Measurements from ENCODE around the gene TMEM45B.
A peak's percentile ranks its signal among the peaks of the same experiment; 100 is the strongest.
"Not testable (repeated sequence)": the region's sequence is repeated elsewhere in the genome, so short reads cannot be mapped to it uniquely, and the experiment has no call there.

The TMEM45B gene

GRCh38 chr11:129815596-129816461, at the start of gene TMEM45B:
Gene TMEM45B, plus strand, starts transcription at chr11:129815848. Its CDS starts 36,635 bp downstream, at chr11:129852483.
- no peak for DNase-seq (ENCODE audit: low read depth in 2 of 2)
- TF ChIP-seq CTCF (IDR thresholded peaks at IDR 0.05; ENCODE audit: low read depth, low read length), result no peak
- H3K4me3 ChIP-seq (replicated peaks in 1 of 2; ENCODE audit: low read depth in 2 of 2, low read length in 2 of 2), result peak within 1 kb of the TSS in 1 of 2 donors; percentile 8

GRCh38 chr11:129766898-129767604, 48.6 kb upstream of the TMEM45B start:
- TF ChIP-seq CTCF (IDR thresholded peaks at IDR 0.05; ENCODE audit: low read depth, low read length), result peak; percentile 73
- no peak overlapping the region for H3K4me3 ChIP-seq (replicated peaks in 1 of 2; ENCODE audit: low read depth in 2 of 2, low read length in 2 of 2)
- peak; percentile 48 to 52 for DNase-seq (ENCODE audit: low read depth in 2 of 2)

- DNase-seq (ENCODE audit: low read depth in 2 of 2), result no peak
- H3K4me3 ChIP-seq (replicated peaks in 1 of 2; ENCODE audit: low read depth in 2 of 2, low read length in 2 of 2), result no peak overlapping the region
- TF ChIP-seq CTCF (IDR thresholded peaks at IDR 0.05; ENCODE audit: low read depth, low read length), result no peak
Observed at GRCh38 chr11:129767827-129768226, 47.8 kb upstream of the TMEM45B start.

- no peak for DNase-seq (ENCODE audit: low read depth in 2 of 2)
- no peak for TF ChIP-seq CTCF (IDR thresholded peaks at IDR 0.05; ENCODE audit: low read depth, low read length)
- H3K4me3 ChIP-seq (replicated peaks in 1 of 2; ENCODE audit: low read depth in 2 of 2, low read length in 2 of 2), result no peak overlapping the region
Observed at GRCh38 chr11:129768356-129768755, 47.3 kb upstream of the TMEM45B start.

GRCh38 chr11:129769059-129769458, 46.6 kb upstream of the TMEM45B start:
- TF ChIP-seq CTCF (IDR thresholded peaks at IDR 0.05; ENCODE audit: low read depth, low read length), result no peak
- DNase-seq (ENCODE audit: low read depth in 2 of 2), result no peak
- no peak overlapping the region for H3K4me3 ChIP-seq (replicated peaks in 1 of 2; ENCODE audit: low read depth in 2 of 2, low read length in 2 of 2)

GRCh38 chr11:129770993-129771392, 44.7 kb upstream of the TMEM45B start:
- no peak for DNase-seq (ENCODE audit: low read depth in 2 of 2)
- TF ChIP-seq CTCF (IDR thresholded peaks at IDR 0.05; ENCODE audit: low read depth, low read length), result no peak

GRCh38 chr11:129771456-129771855, 44.2 kb upstream of the TMEM45B start:
- H3K4me3 ChIP-seq (replicated peaks in 1 of 2; ENCODE audit: low read depth in 2 of 2, low read length in 2 of 2); DNase-seq (ENCODE audit: low read depth in 2 of 2): not testable (repeated sequence)

More at GRCh38 chr11:129770993-129771392, 44.7 kb upstream of the TMEM45B start:
- no peak overlapping the region for H3K4me3 ChIP-seq (replicated peaks in 1 of 2; ENCODE audit: low read depth in 2 of 2, low read length in 2 of 2)

All from cardiac fibroblast (primary cell).